Measurements from ENCODE around the gene TSEN54. TPM values are rescaled to one million over a fixed set of nuclear protein-coding genes. Genes with fewer than 3 reads are reported as not detected.
"Not testable (repeated sequence)": the region's sequence is repeated elsewhere in the genome, so short reads cannot be mapped to it uniquely, and the experiment has no call there.

TSEN54 gene
- total RNA-seq, 2 experiments from 2014 or later = 92.0 to 97.7 TPM

DNA sequence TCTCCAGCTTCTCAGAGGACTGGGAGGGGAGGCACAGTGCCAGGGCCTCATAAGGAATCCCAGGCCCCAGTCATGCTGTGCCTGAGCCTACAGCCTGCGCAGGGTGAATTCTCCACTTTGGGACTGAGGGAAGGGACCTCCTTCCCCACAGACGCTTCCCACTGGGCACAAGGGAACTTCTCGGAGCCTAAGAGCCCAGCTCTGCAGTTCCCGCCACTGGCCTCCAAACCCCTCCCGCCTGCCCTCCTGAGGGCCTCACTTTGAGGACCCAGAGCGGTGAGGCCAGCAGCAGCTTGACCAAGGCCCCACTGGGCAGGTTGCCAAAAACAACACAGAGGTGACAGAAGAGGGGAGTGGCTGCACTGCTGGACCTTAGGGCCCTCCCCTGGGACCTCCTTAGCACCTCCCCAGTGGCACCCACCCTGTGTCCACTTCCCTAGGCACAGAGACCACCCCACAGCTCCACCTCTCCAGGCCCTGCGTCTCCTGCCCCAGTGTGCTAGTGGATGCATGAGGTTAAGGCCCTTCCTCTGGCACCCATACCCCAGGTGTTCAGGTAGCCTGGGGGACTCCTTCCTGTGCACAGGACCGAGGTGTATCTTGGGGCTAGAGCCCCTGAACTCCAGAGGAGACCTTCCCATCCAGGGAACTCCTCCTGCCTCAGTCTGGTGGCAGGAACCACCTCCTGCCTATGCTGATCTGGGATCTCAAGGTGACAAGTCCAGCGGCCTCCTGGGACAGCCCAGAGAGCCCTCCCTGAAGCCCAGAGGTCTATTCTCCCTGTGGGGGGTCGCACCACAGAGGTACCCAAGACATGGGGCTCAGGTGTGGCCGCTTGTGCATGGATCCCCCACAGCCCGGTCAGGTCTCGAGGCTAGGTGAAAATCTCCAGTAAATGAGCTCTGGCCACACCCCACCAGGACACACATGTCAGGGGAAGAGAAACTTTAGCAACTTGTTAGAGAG lies 4.4 kb upstream of the TSEN54 start:
- no peak for ATAC-seq
- CTCF ChIA-PET = interaction anchor here (1.0 to 1.7 kb wide), 3 partner anchors 9 to 85 kb away, joined by 3 to 5 read pairs (median 4); no protein-coding TSS in a partner anchor
- Mint-ChIP-seq H3K4me1 (no peaks in the 10 kb centered on the region), H3K36me3 (no peaks in the 10 kb centered on the region), H3K27ac (no peak overlapping the region), H3K27me3 (no peaks in the 10 kb centered on the region), H3K4me3 (no peak overlapping the region), H3K9me3 (ENCODE audit: low read depth) (no peaks in the 10 kb centered on the region)
- DNase-seq = no peak

DNA sequence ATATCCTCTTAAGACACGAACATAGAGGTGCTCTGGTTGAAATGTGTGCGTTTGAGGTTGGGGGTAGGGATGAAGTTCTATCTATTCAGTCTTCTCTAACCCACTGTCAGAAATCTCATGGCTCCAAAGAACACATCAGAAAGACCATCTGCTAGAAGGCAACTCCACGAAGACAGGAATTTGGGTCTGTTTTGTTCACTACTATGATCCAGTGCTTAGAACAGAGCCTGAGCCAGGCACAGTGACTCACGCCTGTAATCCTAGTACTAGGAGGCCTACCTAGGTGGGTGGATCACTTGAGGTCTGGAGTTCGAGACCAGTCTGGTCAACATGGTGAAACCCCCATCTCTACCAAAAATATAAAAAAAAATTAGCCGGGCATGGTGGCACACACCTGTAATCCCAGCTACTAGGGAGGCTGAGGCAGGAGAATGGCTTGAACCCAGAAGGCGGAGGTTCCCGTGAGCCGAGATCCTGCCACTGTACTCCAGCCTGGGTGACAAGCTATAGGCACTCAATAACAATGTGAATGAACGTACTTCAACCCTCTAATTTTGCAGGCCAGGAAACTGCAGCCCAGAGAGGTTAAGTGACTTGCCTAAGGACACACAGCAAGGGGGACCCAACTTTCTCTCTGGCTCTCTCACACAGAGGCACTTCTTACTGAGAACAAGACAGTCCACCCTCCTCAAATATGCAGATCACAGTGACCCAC lies 3.2 kb upstream of the TSEN54 start:
- ATAC-seq (no peak), DNase-seq (no peak)
- no peak overlapping the region for H3K4me3 Mint-ChIP-seq
- peaks cover 7% of the 10 kb centered on the region for H3K4me1 Mint-ChIP-seq
- H3K27ac Mint-ChIP-seq = no peak overlapping the region
- CTCF ChIA-PET = interaction anchor here (0.8 to 1.7 kb wide), 5 partner anchors 10 to 86 kb away, joined by 3 to 5 read pairs (median 3); no protein-coding TSS in a partner anchor
- peaks cover 2% of the 10 kb centered on the region for H3K36me3 Mint-ChIP-seq
- no peaks in the 10 kb centered on the region for H3K9me3 Mint-ChIP-seq (ENCODE audit: low read depth)
- no peaks in the 10 kb centered on the region for H3K27me3 Mint-ChIP-seq

DNA sequence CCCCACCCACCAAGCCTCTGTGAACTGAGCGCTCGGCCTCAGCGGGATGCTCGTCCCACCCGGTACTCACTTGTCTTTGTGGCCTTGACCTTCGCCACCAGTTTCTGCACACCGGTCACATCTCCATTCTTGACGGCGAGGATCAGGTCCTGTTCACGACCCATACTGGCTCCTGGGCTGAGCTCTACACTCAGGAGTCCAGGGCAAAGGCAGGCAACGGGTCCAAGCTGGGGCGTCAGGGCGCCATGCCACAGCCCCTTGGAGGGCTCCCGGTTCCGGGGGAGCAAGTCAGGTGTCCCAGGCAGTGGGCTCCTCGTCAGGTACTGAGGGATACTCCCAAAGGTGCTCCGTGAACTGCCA lies 2.7 kb upstream of the TSEN54 start:
- Mint-ChIP-seq H3K36me3 (peaks cover 4% of the 10 kb centered on the region), H3K4me3 (no peak overlapping the region), H3K9me3 (ENCODE audit: low read depth) (no peaks in the 10 kb centered on the region), H3K27ac (no peak overlapping the region), H3K4me1 (peaks cover 13% of the 10 kb centered on the region), H3K27me3 (no peaks in the 10 kb centered on the region)
- no peak for ATAC-seq
- DNase-seq = no peak
- CTCF ChIA-PET = interaction anchor here (0.8 to 1.7 kb wide), 3 partner anchors 10 to 87 kb away, joined by 3 to 5 read pairs (median 3); no protein-coding TSS in a partner anchor

DNA sequence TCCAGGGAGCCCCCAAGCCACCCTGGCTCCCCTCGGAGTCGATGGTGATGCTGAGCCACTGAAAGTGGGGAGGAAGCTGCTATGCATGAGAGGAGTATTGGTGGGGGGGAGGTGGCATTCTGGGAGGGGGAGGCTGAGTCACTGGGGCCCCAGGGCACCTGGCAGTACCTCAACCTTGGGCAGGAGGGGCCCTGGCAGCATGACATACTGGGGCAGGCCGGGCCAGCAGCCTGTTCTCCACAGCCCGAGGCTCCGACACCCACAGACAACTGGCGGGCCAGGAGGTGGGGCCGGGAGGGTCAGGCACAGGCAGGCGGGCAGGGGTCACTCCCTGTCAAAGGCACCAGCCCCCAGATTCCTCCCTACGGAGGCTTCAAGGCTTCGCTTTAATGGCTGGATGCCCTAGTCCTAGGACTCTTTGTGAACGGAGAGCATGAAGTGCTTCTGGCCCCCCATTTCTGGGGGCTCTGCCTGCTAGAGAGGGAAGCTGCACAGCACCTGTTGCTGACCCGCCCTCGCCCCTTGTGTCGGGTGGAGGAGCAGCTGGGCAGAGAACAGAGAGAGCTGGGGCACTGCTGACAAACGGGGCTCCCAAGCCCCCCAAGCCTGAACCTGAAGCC lies 1.9 kb upstream of the TSEN54 start:
- H3K36me3 Mint-ChIP-seq = peaks cover 8% of the 10 kb centered on the region
- no peak for DNase-seq
- no peak for ATAC-seq
- no peaks in the 10 kb centered on the region for H3K27me3 Mint-ChIP-seq
- CTCF ChIA-PET = interaction anchor here (0.8 to 0.9 kb wide), 2 partner anchors 11 to 92 kb away, joined by 3 to 5 read pairs; no protein-coding TSS in a partner anchor
- no peaks in the 10 kb centered on the region for H3K9me3 Mint-ChIP-seq (ENCODE audit: low read depth)
- no peak overlapping the region for H3K27ac Mint-ChIP-seq
- H3K4me1 Mint-ChIP-seq = peaks cover 21% of the 10 kb centered on the region
- H3K4me3 Mint-ChIP-seq = peak overlapping the region; percentile 28

DNA sequence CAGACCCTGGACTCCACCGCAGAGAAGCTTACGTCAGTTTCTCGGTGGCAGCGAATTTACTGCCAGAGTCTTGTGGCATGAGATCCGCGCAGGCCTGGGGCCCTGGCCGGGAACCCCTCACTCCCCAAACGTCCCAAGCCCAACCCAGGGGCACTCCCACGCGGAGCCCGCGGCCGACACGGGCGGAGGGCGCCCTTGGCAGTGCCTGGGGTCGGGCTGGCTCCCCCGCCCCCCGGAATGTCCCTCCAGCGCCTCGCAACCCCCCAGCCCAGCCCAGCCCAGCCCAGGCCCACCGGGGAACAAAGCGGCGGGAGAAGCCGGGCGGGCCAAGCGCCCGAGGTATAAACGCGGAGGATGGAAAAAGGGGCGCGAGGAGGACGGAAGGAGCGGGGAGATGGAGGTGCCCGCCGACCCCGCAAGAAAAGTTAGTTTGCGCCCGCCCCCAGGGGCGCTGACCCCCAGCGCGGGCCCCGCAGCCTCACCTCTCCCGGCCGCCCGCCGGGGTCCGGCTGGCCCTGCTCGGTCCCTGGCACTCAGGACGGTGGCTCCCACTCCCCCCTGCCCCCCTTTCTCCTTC lies 1.3 kb upstream of the TSEN54 start:
- peaks cover 13% of the 10 kb centered on the region for H3K36me3 Mint-ChIP-seq
- DNase-seq = no peak
- no peak overlapping the region for H3K27ac Mint-ChIP-seq
- H3K4me3 Mint-ChIP-seq = peak overlapping the region; percentile 69
- peaks cover 24% of the 10 kb centered on the region for H3K4me1 Mint-ChIP-seq
- ATAC-seq = no peak
- no peaks in the 10 kb centered on the region for H3K9me3 Mint-ChIP-seq (ENCODE audit: low read depth)
- CTCF ChIA-PET = interaction anchor here (0.9 kb wide), 1 partner anchor 93 kb away, joined by 5 read pairs; no protein-coding TSS in a partner anchor
- H3K27me3 Mint-ChIP-seq = no peaks in the 10 kb centered on the region

DNA sequence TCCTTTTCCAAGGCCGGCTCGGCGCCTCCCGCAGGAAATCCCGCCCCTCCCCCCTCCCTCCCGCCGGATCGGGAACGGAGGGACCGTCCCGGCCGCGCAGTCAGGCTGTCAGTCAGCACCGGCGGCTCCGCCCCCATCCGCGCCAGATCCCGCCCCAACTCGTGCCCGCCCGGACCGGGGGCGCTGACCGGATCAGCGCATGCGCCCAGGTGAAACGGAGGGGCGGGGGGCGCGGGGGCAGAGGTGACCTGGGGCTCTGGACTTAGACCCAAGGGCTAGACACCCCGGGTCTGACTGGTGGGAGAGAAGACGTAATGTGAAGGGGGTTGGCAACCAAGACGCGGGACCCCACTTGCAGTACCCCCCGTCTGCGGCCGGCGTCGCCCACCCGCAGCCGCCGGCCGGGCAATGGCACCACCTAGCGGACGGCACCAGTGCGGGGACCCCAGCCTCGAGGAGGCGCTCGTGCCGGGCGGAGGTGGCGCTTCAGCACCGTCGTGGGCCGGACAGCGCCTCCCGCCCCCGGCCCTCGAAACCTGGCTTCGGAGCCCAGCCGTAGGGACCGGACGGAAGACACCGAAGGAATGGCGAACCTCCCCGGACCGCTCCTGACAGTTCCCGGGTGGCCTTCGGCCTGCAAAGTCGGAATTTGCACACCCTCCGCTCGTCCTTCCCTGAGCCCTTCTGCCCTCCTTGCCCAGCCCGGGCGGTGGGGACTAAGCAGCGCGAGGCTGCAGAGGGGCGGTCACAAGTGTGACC lies 653 bp upstream of the TSEN54 start, which contains the start of gene CASKIN2:
Gene CASKIN2, minus strand, starts transcription at position 42 of the 759 bp plus-strand sequence. CDS start 1,733 bp downstream, outside the sequence.
- H3K4me3 Mint-ChIP-seq = peak within 1 kb of the TSS; percentile 69
- CTCF ChIA-PET = interaction anchor here (0.6 to 4.2 kb wide), 26 partner anchors 9 to 314 kb away, joined by 3 to 27 read pairs (median 6); partner anchors contain the start of genes GRB2, LLGL2, MYO15B and TMEM94
- H3K36me3 Mint-ChIP-seq = peaks cover 13% of the 10 kb centered on the region
- peaks cover 24% of the 10 kb centered on the region for H3K4me1 Mint-ChIP-seq
- H3K27ac Mint-ChIP-seq = no peak within 1 kb of the TSS
- DNase-seq (peak; percentile 88), ATAC-seq (peak; percentile 56)
- H3K27me3 Mint-ChIP-seq = no peaks in the 10 kb centered on the region
- H3K9me3 Mint-ChIP-seq (ENCODE audit: low read depth) = no peaks in the 10 kb centered on the region

DNA sequence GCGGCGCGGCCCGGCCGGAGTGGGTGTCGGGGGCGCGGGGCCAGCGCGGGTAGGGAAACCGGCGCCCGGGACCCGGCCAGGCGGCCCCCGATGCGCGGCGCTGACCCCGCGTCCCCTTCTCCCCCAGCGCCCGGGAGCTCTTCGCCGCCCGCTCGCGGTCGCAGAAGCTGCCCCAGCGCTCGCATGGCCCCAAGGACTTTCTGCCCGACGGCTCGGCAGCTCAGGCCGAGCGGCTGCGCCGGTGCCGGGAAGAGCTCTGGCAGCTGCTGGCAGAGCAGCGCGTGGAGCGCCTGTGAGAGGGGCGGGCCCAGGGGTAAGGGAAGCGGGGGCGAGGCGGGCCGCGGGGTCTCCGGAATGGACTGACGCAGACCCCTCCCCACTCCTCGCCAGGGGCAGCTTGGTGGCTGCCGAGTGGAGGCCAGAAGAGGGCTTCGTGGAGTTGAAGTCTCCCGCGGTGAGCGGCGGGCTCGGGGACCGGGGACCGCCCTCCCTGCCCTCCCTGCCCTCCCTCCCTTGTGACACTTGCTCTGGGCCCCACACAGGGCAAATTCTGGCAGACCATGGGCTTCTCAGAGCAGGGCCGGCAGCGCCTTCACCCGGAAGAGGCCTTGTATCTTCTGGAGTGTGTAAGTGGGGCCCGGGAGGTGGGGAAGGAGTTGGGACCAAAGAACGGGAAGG lies 430 bp downstream of the TSEN54 start:
- Mint-ChIP-seq H3K27me3 (no peaks in the 10 kb centered on the region), H3K27ac (peak overlapping the region; percentile 87), H3K9me3 (ENCODE audit: low read depth) (no peaks in the 10 kb centered on the region), H3K36me3 (peaks cover 15% of the 10 kb centered on the region), H3K4me3 (peak overlapping the region; percentile 88), H3K4me1 (peaks cover 24% of the 10 kb centered on the region)
- ATAC-seq (peak; percentile 20), DNase-seq (peak; percentile 63)
- CTCF ChIA-PET = interaction anchor here (0.6 to 4.2 kb wide), 32 partner anchors 8 to 315 kb away, joined by 3 to 27 read pairs (median 4); partner anchors contain the start of genes GRB2, LLGL2, MYO15B and TMEM94

DNA sequence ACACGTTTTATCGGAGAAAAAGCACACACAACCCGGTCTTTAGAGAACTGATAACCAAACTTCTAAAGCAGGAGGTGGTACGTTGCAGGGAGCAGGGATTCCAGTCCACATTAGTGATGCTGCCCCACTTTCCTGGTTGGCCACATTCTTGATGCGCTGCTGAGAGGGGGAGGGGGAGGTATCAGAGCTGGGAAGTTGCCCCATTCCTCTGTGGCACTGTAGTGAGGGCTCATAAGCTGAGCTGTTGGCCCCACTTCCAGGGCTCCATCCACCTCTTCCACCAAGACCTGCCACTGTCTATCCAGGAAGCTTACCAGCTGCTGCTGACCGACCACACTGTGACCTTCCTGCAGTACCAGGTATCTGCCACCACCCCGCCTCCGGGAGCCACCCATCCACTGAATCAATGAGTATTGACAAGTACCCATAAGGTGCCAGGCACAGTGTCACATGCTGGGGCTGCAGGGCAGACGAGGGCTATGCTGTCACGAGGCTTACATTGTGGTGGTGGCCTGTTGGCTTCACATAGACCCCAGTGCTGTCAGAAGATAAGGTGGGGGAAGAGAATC lies 1.1 kb downstream of the TSEN54 start:
- Mint-ChIP-seq H3K36me3 (peaks cover 19% of the 10 kb centered on the region), H3K27ac (peak overlapping the region; percentile 87), H3K4me3 (peak overlapping the region; percentile 88), H3K9me3 (ENCODE audit: low read depth) (no peaks in the 10 kb centered on the region), H3K27me3 (no peaks in the 10 kb centered on the region), H3K4me1 (peaks cover 24% of the 10 kb centered on the region)
- peak; percentile 72 for DNase-seq
- ATAC-seq = no peak
- CTCF ChIA-PET = interaction anchor here (0.7 to 4.2 kb wide), 16 partner anchors 8 to 246 kb away, joined by 3 to 27 read pairs (median 6); partner anchors contain the start of genes LLGL2, MIF4GD, MYO15B and SMIM5

DNA sequence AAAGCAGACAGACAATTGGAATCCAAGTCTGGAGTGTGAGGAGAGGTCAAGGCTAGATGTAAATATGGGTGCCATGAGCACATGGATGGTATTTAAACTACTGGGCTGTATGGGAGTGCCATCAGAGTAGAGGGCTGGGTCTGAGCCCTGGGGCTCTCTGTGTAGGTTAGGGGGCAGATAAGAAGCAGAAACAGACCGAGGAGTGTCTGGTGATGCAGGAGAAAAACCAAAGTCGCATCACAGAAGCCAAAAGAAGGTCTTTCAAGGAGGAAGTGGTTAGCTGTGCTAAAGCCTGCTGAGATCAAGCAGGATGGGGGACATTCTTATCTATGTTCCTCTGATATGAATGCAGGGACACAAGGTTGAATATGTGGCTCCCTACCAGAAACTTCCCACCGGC lies 1.9 kb downstream of the TSEN54 start:
- peak overlapping the region; percentile 88 for H3K4me3 Mint-ChIP-seq
- H3K9me3 Mint-ChIP-seq (ENCODE audit: low read depth) = no peaks in the 10 kb centered on the region
- peaks cover 24% of the 10 kb centered on the region for H3K36me3 Mint-ChIP-seq
- no peaks in the 10 kb centered on the region for H3K27me3 Mint-ChIP-seq
- ATAC-seq (peak; percentile 44), DNase-seq (peak; percentile 83)
- H3K4me1 Mint-ChIP-seq = peaks cover 24% of the 10 kb centered on the region
- peak overlapping the region; percentile 87 for H3K27ac Mint-ChIP-seq
- CTCF ChIA-PET = interaction anchor here (0.7 to 4.2 kb wide), 15 partner anchors 9 to 247 kb away, joined by 3 to 27 read pairs (median 4); partner anchors contain the start of genes MIF4GD, MYO15B, SMIM5 and TMEM94

DNA sequence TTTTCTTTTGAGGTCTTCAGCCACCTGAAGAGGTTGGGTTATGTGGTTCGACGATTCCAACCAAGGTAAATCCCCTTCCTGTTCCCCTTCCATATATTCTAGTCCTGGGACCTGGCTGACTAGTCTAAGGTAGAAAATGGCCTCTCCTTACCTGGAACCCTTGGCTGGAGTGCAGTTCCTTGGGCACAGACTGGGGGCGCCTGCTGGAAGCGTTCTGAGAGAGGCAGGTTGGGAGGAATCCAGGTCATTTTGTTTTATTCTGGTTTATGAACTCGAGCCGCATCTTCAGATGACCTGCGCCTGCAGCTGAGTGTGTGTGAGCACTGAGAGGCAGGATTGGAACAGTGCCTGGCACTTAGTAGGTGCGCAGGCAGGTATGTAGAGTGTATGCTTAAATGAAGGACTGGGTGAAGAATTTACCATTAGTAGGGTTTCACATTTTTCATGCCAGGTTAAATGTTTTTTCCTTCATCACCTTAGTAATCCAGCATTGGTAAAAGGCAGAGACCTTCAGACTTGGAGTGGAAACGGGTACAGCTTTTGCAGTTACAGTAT lies 2.7 kb downstream of the TSEN54 start:
- Mint-ChIP-seq H3K4me3 (no peak overlapping the region), H3K27ac (peak overlapping the region; percentile 87), H3K9me3 (ENCODE audit: low read depth) (no peaks in the 10 kb centered on the region), H3K4me1 (peaks cover 24% of the 10 kb centered on the region), H3K27me3 (no peaks in the 10 kb centered on the region), H3K36me3 (peaks cover 24% of the 10 kb centered on the region)
- CTCF ChIA-PET = interaction anchor here (0.7 to 4.2 kb wide), 10 partner anchors 8 to 249 kb away, joined by 3 to 27 read pairs (median 5); partner anchors contain the start of genes MYO15B, SMIM5 and TMEM94
- ATAC-seq = no peak
- no peak for DNase-seq

DNA sequence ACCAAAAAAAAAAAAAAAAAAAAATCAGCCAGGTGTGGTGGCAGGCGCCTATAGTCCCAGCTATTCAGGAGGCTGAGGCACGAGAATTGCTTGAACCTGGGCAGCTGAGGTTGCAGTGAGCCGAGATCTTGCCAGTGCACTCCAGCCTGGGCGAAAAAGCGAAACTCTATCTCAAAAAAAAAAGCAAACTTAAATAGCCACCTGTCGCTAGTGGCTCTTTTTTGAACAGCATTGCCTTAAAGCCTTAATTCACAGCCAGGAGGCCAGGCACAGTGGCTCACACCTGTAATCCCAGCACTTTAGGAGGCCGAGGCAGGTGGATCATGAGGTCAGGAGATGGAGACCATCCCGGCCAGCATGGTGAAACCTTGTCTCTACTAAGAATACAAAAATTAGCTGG lies 4.1 kb downstream of the TSEN54 start:
- ATAC-seq; CTCF ChIA-PET; H3K9me3 Mint-ChIP-seq (ENCODE audit: low read depth): not testable (repeated sequence)

More for the DNA sequence above, 4.1 kb downstream of the TSEN54 start:
- H3K4me3 Mint-ChIP-seq, H3K27me3 Mint-ChIP-seq, DNase-seq, H3K27ac Mint-ChIP-seq: not testable (repeated sequence)
- peaks cover 28% of the 10 kb centered on the region for H3K4me1 Mint-ChIP-seq
- H3K36me3 Mint-ChIP-seq = peaks cover 24% of the 10 kb centered on the region
